ENCODE measurements around the gene MAP3K8. TPM values are rescaled to one million over a fixed set of nuclear protein-coding genes. Genes with fewer than 3 reads are reported as not detected.

The MAP3K8 gene
- polyA plus RNA-seq, 1 donor = 2.3 TPM

DNA sequence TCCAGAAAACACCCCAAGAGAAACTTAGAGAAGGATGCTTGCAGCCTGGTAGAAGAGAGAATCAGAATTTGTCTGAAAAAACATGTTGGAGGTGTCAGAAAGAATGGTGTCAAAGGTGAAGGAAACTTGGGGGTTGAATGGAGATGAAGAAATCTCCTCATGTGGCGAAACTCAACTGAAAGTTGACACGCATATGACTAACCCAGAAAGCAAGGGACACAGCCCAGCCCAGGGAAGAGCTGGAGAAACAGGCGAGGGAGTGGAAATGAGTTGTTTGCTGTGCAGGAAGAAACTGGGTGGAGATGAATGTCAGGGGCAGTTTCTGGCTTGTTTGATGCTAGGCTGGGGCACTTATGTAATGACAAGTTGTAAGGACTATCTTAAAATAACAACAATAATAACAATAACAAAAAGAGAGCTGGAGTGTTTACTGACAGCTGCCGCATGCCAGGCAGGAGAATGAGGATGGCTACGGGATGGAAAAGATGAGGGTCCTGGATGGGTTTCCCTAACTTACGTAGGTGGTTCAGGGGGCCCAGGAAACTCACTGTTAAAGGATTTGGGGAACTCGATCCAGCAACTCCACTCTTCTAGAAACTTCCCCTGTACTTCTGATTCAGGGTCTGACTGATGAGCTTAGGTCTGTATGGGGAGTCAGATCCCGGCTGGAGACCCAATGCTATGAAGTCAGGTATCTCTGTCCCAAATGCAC lies 57.4 kb downstream of the MAP3K8 start:
- DNase-seq = no peak

DNA sequence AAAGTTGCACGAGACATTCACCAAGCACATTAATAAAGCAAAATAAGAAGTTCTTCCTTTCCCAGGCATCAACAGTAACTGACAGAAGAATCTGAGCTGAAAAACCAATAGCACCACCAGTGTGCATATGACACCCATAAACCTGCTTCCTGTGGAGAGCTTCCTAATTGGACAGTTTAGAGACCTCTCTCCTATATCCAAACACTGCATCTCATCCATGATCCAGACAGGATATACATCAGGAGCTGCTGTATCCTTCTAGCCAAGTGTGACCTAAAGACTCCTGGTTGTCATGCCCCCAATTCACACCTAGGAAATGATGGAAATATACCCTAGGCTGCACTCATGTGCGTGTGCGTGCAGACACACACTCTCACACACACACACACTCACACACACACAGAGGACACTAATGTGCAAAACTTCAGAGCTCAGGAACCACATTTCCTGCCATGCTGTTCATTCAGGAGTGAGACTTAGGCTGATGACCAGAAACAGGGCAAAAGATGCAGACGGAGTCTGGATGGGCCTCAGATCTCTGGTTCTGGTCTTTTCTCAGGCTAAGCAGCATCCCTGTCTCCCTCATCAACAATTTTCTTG lies 58.0 kb downstream of the MAP3K8 start:
- no peak for DNase-seq

DNA sequence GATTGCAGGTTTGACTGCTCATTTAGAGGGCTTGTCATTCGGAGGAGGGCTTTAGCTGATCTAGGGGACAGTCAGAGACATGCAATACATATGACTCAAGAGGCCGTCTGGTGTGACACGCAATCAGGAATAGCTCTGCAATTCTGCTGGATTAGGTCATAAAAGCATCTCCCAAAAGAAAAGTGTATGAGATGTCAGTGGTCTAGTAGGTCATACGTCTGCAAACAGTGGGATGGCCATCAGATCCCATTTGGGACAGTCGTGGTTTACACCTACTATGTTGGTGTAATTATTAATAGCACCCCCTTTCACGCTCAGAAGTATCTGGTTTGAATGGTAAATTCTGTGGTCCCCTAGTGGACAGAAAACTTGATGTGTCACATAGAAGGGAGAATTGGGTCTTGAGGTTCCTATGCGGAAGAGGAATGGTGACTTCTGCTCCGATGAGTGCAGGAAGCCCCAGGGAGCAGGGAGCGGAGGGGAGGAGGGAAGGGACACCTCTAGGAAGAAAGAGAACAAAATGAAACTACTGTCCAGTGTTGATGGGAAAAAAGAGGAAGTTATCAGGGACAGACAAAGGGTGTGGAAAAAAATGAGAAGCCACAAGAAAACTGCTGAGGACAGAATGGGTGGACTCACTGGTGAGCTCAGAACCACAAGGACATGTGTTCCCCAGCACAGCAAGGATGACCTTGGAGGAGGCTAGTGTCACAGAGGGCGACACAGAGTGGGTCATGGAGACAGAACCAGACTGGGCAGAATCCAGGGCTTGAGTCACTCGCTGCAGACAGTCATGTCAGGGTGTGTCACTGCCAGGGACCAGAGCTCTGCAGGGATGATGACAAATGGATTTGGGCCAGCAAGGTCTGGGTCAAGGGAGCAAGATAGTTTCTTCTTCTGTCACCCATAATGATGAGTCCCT lies 59.9 kb downstream of the MAP3K8 start:
- no peak for DNase-seq

DNA sequence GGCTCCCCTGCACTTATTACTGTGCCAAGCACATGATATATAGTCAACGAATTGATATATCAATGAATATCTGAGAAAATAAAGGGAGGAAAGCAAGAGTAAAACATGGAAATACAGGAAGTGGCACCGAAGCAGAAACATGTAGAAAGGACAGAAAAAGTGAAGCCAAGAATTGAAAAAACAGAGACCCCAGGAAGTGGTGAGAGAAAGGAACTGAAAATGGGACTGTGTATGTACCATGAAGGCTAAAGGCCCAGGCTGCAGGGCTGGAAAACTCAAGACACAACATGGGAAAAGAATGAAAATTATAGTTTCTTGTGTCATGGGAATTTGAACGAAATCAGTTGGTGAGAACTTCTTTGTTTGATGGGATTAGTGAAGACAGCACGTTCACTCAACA lies 60.6 kb downstream of the MAP3K8 start:
- DNase-seq = no peak

DNA sequence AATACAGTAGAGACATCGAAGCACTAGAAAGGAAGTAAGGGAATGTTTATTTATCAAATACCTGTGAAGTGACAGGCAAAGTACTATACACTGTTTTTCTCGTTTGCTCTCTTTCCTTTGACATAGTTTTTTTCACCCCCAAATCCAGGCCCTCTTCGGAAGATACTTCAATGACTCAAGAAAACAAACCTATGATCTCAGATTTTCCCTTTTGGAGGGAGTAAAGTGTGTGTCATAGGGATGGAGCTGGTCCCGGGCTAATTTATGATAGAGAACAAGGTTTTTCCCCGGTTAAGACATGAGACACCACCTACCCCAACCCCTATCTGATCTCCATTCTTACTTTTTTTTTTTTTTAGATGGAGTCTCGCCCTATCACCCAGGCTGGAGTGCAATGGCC lies 61.7 kb downstream of the MAP3K8 start:
- no peak for DNase-seq

DNA sequence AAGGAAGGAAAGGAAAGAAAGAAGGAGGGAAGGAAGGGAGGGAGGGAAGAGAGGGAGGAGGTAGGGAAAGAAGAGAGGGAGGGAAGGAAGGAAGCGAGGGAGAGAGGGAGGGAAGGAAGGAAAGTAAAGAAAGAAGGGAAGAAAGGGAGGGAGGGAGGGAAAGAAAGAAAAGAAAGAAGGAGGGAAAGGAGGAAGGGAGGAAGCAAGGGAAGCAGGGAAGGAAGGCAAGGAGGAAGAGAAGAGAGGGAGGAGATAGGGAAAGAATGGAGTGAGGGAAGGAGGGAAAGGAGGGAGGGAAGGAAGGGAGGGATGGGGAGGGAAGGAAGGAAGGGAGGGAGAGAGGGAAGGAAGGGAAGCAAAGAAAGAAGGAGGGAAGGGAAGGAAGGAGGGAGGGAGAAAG lies 65.8 kb downstream of the MAP3K8 start:
- no peak for DNase-seq

DNA sequence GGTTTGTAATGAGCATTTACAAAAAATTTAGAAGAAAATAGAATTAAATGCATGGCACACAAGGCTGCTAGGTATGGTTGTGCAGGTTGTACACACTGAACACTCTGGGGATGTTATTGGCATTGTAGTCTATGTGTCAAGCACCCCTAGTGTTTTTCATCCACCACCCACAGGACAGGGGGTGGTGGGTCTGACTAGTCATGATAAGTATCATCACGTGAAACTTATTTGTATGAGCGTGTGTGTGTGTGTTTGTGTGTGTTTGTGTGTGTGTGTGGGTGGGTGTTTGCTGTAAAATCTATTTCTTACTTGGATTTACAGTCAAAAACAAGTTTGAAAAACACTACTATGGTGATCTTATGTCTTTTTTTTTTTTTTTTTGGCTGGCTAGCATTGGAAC lies 66.5 kb downstream of the MAP3K8 start:
- no peak for DNase-seq

DNA sequence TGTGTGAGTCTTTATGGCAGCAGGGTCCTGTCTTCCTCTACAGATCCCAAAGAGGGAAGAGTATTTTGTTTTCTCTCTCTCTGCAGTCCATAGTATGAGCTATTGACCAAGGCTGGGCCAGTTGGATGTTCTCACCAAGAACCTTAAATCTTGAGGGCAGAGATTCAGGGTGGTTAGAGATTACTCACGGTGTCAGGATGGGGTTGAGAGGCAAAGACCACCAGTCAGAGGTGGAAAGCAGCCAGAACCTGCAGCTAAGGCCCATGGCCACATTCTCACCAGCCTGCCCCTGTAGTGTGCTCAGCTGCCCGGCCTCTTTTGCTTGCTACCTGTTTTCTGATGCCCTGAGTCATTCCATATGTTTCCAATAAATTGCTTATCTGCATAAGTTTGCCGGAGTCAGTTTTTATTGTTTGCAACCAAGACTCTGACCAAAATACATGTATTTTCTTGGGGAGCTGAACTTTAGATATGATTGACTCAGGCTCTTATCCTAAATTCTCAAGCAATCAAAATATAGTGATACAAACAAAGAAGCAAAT lies 67.0 kb downstream of the MAP3K8 start:
- DNase-seq = no peak

DNA sequence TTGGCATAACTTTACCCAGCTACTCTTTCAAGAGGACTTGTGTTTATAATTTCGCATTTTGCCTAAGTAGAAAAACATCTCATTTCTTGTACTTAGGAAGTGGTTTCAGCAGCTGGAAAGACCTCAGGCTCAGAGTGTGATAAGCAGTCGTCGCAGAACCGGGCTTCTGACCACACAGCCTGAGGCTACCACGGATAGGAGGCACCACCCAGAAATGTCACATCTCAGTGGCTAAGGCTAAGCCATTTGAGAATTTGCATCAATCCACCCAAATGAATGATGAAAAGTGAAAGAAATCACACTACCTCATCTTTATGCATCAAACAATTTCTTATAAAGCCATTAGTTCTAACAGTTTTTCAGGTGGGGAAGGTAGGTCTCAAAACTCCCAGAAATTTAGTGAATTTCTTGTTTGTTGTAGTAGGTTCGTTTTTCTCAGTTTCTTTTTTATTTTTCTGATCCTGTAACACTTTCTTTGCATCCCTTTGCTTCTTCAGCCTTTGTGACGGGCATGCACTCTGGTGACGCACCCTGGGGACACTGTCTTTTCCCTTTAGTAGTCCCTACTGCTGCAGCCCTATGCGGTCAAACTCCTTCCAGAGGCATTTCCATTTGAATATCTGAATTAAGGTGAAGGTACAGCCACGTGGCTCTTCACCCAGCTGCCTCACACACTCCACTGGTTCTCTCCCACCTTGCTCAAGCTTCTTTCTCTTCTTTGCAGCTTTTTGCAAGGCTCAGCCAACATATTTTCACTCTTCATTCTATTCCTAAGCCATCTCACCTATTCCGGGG lies 68.5 kb downstream of the MAP3K8 start:
- no peak for DNase-seq

DNA sequence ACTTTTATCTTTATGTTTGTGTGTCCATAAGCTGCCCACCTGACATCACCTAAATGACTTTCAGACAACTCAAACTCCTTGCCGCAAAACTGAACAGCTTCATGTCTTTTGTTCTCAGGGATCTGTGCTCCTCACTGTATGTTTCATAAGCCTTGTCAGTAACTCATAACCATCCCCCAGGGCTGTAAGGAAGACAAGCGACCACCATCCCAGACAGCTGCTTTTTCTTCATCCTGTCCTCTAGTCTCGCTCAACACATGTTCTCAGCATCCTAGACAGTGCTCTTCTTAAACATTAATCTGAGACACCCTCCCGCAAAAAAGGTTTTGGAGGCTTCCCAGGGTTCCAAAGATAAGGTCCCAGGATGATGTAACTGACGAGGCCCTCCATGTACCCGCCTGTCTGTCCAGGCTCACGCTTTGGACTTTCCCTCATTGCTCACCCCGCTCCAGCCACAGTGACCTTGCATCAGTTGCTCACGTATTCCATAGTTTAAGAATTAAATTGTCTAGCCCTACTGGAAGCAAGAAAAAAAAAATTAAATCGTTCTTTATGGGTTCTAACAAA lies 69.8 kb downstream of the MAP3K8 start:
- no peak for DNase-seq

DNA sequence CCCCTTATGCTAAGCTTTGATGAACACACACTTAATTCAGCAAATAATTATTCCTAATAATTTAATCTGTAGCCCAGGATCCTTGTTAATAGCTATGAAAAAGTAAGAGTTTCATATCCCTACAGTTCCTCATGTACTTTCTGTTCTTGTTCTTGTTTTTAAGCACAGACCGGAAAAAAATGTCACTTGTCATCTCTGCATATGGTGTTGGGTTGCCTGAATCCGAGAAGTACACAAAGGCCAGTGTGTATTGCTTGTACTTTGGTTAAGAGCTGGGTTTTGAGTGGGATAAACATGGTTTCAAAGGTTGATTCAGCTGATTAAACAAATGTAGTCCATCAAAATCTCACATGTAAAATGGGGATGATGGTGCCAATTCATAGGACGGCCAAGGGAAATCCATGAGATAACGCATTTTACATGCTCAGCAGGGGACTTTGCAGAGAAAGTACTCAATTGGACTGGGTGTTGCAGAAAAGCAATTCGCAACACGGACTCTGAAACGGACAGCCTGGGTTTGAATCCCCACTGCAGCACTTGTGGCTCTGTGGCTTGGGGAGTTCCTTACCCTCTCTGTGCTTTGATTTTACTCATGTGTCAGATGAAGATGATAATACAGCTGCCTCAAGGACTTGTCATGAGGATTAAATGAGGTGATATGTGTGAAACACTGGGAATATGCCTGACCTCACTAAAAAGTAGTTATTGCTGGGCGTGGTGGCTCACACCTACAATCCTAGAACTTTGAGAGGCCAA lies 71.7 kb downstream of the MAP3K8 start:
- no peak for DNase-seq

DNA sequence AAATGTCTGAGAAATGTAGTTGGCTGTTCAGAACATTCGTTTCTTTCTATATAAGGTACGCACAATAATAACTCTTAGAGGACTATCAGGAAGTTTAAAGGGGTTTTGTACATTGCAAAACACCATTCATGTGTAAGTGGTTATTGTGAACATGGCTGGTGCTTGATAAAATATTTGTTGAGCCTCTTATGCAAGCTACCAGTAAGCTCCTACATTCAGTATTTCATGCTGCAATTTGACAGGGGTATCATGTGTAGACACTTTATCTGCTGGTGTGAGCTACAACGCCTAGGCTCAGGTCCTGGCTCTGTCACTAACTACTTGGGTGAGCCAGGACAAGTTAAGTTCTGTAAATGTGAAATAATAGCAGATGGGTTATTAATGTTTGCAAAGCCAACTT lies 75.5 kb downstream of the MAP3K8 start:
- no peak for DNase-seq

DNA sequence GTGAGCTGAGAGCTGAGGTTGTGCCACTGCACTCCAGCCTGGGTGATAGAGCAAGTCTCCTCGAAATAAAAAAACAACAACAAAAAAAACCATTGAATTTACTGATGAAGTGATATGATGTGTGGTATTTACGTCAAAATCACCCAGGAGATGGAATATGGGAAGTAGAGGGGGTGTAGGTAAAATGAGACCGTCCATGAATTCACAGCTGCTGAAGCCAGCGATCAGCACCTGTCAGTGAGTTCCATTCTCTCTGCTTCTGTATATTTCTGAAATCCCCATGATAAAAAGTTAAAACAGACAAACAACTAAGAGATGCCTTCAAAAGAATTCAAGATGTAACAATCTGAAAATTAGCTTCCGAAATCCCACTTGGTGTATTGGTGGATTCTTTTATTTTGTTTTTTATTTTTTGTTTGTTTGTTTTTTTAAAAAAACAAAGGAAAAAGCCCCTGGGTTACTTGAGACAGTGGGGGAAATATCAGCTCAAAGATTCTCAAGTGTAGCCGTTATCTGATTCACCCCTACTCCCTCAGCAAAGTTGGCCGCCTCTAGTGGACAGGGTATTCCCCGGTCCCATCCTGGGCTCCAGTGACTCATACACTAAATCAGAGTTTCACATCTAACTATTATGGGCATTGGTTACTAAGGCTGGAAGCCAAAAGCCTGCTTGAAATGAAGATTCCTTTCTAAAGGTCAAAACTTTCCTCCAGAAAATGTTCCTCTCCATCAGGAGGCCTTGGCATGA lies 76.4 kb downstream of the MAP3K8 start:
- DNase-seq = no peak

DNA sequence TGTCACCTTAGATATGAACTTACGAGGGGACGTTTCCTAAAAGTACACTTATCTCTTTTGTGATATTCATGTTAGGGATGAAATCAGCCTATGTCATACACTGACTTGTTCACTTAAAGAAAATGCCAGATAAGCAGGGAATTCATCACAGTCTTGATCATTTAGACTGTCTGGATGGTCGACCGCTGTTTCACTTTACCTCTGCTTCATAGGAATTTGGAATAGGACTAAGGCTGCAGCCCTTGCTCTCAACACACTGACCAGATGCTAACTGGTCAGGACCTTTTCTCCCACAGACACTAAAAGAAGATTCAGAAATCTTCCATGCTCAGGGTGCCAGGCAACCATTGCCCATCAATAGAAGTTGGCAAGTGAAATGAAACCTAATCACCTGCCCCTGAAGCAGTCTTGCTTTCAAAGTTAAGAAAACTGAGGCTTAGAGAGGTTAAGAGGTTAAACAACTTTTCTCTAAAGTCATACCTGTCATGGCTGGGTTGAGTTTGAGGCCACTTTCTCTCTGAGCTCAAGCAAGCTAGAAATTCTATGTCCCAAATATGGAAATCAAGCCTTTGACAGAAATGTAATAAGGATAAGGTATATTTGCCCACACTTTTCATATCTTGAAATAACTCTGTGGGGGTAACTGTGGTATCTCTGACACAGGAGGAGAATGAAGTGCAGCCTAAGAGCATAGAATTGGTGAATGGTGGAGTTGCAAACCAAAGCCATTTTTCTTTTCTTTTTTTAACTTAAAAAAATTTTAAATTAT lies 77.1 kb downstream of the MAP3K8 start:
- no peak for DNase-seq

Other genes starting within 250 kb of the MAP3K8 start
- 17.3 TPM for gene MTPAP, start 84.9 kb upstream of the MAP3K8 start, polyA plus RNA-seq (ENCODE audit: insufficient read length)
- not detected for gene LYZL2, start 195.6 kb downstream of the MAP3K8 start, polyA plus RNA-seq (ENCODE audit: insufficient read length)

Data from hindlimb muscle (tissue), 1 donor.